Mucosa of stomach (tissue), 1 donor: ENCODE results near the gene ARHGAP6.

Source experiments
- H3K27me3 ChIP-seq: one replicate; pipeline ENCODE4 v1.7.0; 2013; ENCODE audit warnings: mild to moderate bottlenecking, low read length; ENCODE audit not compliant: control insufficient read depth, insufficient read depth
- H3K36me3 ChIP-seq: one replicate; pipeline ENCODE4 v1.7.0; 2013; ENCODE audit warnings: low read length; ENCODE audit not compliant: control insufficient read depth, insufficient read depth
- H3K4me1 ChIP-seq: one replicate; pipeline ENCODE4 v1.7.0; 2013; ENCODE audit warnings: mild to moderate bottlenecking, low read length; ENCODE audit not compliant: control insufficient read depth, insufficient read depth
- H3K4me3 ChIP-seq: one replicate; pipeline ENCODE4 v1.7.0; 2013; ENCODE audit warnings: low read length
- H3K9ac ChIP-seq: one replicate; pipeline ENCODE4 v1.7.0; 2013; ENCODE audit warnings: mild to moderate bottlenecking, low read length, moderate library complexity
- H3K9me3 ChIP-seq: one replicate; pipeline ENCODE4 v1.7.0; 2013; ENCODE audit warnings: mild to moderate bottlenecking, low read length, moderate library complexity; ENCODE audit not compliant: control insufficient read depth
- donor health status: Pancreatic carcinoma.

ARHGAP6 gene

DNA sequence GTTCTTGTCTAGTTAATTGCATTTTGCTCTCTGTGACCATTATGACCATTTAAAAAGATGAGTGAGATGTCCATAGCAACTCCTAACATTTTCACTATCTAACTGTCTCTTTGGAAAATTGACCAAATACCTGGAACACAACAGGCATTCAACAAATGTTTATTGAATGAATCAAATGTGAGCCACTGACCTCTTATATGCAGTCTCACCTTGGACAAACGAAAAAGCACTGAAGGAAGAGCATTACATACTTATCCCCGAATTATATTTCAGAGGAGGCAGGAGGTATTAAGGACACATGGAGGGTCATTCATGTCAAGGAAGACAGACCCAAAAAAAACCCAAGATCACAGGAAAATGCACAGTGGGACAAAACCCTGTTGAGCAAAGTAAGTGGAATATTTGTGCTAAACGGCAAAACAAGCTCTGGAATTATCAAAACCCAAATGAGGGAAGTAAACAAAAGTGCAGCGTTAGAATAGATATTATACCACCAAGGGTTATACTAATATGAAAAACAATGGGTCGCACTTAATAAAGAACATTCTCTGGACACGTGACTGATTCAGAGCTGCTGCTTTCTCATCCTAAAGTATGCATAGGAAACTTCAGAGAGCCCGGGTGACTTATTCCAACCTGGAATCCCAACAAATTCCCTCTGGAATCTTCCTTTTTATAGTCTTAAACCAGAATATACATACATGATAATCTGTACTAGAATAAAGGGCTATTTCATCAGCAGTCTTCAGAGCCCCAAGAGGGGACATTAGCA, 240.6 kb downstream of the ARHGAP6 start:
- Histone ChIP-seq H3K36me3 (no peaks in the 10 kb centered on the region), H3K9ac (no peak overlapping the region), H3K4me1 (peaks cover 3% of the 10 kb centered on the region), H3K4me3 (no peak overlapping the region), H3K27me3 (no peaks in the 10 kb centered on the region), H3K9me3 (no peaks in the 10 kb centered on the region)

DNA sequence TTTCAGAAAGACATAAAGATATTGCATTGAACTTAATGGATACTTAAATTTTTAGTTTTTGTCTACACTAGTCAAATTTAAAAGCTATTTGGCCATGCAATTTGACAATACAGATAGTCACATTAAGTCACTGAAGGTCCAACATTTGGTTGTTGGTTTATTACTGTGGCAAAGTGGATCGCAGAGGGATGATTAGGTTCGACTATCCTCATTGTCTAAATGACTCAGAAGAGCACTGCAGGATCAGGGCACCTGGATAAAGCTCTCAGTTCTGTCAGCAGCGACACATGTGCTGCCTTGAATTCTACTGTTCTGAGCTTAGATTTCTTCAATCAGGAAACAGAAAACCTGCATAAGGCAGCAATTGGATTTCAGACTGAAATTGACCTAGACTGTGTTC, 241.8 kb downstream of the ARHGAP6 start:
- peaks cover 3% of the 10 kb centered on the region for H3K4me1 ChIP-seq
- no peaks in the 10 kb centered on the region for H3K9me3 ChIP-seq
- no peak overlapping the region for H3K4me3 ChIP-seq
- no peaks in the 10 kb centered on the region for H3K36me3 ChIP-seq
- no peaks in the 10 kb centered on the region for H3K27me3 ChIP-seq
- H3K9ac ChIP-seq = no peak overlapping the region

DNA sequence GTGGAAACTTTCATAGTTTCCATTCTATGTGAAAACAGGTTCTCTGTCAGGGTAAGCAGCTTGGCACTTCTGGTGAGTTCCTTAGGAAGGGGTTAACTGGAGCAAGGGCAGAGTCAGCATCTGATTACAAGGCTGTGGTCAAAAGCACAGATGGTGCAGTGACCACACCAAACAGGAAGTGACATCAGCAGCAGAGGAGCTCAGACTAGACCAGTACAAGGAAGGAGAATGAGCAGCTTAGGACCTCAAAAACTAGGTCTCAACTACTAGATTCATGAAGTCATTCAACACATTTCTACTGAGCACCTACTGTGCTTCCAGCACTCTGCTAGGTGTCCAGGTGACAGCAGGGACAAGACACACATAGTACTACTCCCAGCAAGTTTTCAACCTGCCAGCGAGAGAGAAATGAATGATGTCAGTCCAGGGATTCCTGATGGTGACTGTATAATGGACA, 242.3 kb downstream of the ARHGAP6 start:
- peaks cover 3% of the 10 kb centered on the region for H3K4me1 ChIP-seq
- H3K27me3 ChIP-seq = no peaks in the 10 kb centered on the region
- no peaks in the 10 kb centered on the region for H3K9me3 ChIP-seq
- no peaks in the 10 kb centered on the region for H3K36me3 ChIP-seq
- H3K9ac ChIP-seq = no peak overlapping the region
- no peak overlapping the region for H3K4me3 ChIP-seq

DNA sequence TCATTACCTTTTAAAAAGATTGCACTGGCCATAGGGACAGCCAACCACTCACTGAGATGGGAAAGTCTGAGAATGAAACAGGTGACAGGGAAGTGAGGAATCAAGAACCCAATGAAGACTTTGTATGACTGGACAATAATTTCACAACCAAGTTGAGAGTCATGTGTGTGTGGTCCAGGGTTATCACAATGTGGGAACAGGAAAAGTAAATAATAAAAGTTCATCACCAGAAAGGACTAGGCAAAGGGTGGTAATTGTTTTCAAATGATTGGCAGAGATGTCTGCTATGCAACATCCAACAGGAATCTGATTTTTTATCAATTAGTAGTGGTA, 243.2 kb downstream of the ARHGAP6 start:
- no peaks in the 10 kb centered on the region for H3K9me3 ChIP-seq
- no peaks in the 10 kb centered on the region for H3K36me3 ChIP-seq
- peaks cover 3% of the 10 kb centered on the region for H3K4me1 ChIP-seq
- H3K27me3 ChIP-seq = no peaks in the 10 kb centered on the region
- H3K4me3 ChIP-seq = no peak overlapping the region
- no peak overlapping the region for H3K9ac ChIP-seq

DNA sequence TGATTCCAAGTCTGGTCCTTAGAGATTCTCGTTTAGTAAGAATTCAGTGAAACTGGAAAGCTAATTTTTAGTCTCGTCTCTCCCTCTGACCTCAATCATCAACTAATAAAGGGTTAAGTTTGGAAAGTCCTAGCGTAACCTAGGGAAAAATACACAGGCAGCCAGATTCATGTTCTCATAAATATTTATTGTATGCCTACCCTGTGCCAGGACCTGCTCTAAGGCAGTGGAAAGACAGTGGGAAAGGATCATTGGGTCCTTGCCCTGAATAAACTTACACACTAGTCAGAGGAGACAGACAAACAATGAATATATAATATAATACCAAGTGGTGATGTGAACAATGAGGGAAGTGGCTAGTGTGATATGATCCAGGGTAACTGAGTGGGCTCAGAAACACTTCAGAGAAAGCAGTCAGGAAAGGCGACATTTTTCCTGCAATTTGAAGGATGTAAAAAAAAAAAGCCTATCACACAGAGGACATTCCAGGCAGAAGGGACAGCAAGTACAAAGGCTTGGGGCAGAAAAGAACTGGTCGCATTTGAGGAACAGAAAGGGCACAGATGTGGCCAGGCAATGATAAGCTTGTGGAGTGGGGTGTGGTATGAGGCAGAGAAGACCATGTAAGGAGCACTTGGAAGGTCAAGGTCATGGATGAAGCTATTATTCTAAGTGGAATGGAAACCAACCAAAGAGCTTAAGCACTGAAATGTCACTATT, 243.8 kb downstream of the ARHGAP6 start:
- Histone ChIP-seq H3K9me3 (no peaks in the 10 kb centered on the region), H3K9ac (no peak overlapping the region), H3K27me3 (no peaks in the 10 kb centered on the region), H3K4me3 (no peak overlapping the region), H3K36me3 (no peaks in the 10 kb centered on the region), H3K4me1 (peaks cover 3% of the 10 kb centered on the region)

DNA sequence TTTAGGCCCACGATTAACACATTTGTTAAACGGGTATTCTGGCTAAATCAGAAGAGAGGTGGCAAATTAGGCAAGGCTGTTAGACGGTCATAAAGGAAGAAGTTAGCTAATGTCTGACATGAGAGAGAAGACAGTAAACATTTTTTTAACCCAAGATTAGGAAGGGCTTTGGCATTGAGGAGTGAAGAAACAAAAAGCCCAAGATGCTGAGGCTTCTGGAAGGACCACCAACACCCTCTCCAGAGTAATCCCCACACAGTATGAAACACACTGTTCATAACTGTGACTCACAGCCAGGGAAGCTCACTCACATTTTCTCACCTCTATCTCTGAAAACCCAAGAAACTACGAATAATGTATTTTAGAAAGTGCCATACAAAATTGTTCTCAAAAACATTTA, 244.9 kb downstream of the ARHGAP6 start:
- Histone ChIP-seq H3K27me3 (no peaks in the 10 kb centered on the region), H3K36me3 (no peaks in the 10 kb centered on the region), H3K4me3 (no peak overlapping the region), H3K4me1 (no peaks in the 10 kb centered on the region), H3K9me3 (no peaks in the 10 kb centered on the region), H3K9ac (no peak overlapping the region)

GRCh38 chrX:11419102-11419501, 246.6 kb downstream of the ARHGAP6 start:
- Histone ChIP-seq H3K4me1 (no peaks in the 10 kb centered on the region), H3K9me3 (no peaks in the 10 kb centered on the region), H3K9ac (no peak overlapping the region), H3K36me3 (no peaks in the 10 kb centered on the region), H3K27me3 (no peaks in the 10 kb centered on the region), H3K4me3 (no peak overlapping the region)

DNA sequence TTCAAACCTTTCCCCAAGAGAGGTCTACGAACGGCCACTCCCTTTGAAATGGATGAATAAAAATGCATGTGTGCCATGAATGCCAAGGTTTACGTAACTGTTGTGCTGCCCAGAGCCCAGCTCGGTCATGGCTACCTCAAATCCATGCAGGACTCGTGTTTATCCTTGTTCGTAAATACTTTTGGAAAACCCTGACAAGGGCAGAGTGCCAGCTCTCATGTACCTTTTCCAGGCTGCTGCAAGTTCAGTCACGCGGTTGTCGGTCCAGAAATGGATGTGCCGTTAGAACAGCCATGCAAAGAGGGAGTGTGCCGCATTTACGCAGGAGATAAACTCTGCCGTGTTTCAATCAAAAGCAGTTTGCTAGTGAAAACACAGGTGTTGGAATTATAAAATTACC, 249.1 kb downstream of the ARHGAP6 start:
- Histone ChIP-seq H3K36me3 (no peaks in the 10 kb centered on the region), H3K4me3 (no peak overlapping the region), H3K4me1 (no peaks in the 10 kb centered on the region), H3K9ac (no peak overlapping the region), H3K27me3 (no peaks in the 10 kb centered on the region), H3K9me3 (no peaks in the 10 kb centered on the region)

GRCh38 chrX:11414091-11414490, 251.6 kb downstream of the ARHGAP6 start:
- H3K4me3 ChIP-seq = no peak overlapping the region
- no peaks in the 10 kb centered on the region for H3K9me3 ChIP-seq
- no peak overlapping the region for H3K9ac ChIP-seq
- H3K27me3 ChIP-seq = no peaks in the 10 kb centered on the region
- H3K36me3 ChIP-seq = no peaks in the 10 kb centered on the region
- no peaks in the 10 kb centered on the region for H3K4me1 ChIP-seq

DNA sequence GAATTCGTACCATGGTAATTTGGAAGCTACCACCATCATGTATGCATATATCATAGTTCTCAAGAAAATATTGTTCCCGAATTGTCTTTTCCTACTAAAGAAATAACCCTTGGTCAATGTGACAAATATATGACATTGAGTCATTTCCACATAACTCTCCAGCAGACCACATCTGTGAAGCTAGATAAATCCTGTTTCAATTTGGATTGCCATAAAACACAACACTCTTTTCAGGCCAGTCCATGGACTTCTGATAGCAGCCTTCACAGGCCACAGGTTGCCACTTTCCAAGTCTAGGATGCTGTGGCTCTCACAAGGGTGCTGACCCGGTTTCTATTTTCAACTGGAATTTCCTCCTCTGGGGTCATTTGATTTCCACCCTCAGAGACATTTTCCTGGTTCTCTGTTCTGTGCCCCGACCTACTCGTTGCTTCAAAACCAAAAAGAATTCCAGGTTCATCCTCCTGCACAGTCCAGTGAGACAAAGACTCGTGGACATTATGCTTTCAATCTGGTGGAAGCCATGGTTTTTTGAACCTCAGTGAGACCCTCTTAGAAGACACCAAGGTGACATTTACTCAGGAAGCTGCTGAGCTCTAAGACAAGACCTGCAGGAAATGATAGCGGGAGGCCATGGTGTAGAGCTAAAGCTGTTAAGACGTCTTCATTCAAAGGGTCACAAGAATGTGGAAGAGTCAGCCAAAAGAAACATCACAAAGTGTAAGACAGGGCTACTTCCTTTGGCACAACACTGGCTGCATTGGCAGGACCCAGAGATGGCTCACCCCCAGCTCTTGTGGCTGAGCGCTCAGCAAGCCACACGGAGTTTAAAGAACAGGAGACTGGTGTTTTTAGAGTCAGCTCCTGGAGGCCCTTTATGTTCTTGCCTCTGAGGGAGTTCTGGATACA, 252.8 kb downstream of the ARHGAP6 start:
- no peaks in the 10 kb centered on the region for H3K27me3 ChIP-seq
- H3K9ac ChIP-seq = no peak overlapping the region
- H3K9me3 ChIP-seq = no peaks in the 10 kb centered on the region
- no peak overlapping the region for H3K4me3 ChIP-seq
- H3K36me3 ChIP-seq = no peaks in the 10 kb centered on the region
- no peaks in the 10 kb centered on the region for H3K4me1 ChIP-seq

GRCh38 chrX:11409957-11410356, 255.8 kb downstream of the ARHGAP6 start:
- no peaks in the 10 kb centered on the region for H3K9me3 ChIP-seq
- H3K4me1 ChIP-seq = no peaks in the 10 kb centered on the region
- no peaks in the 10 kb centered on the region for H3K27me3 ChIP-seq
- no peak overlapping the region for H3K4me3 ChIP-seq
- no peak overlapping the region for H3K9ac ChIP-seq
- no peaks in the 10 kb centered on the region for H3K36me3 ChIP-seq

- no peaks in the 10 kb centered on the region for H3K36me3 ChIP-seq
- H3K9ac ChIP-seq = no peak overlapping the region
- no peaks in the 10 kb centered on the region for H3K4me1 ChIP-seq
- no peak overlapping the region for H3K4me3 ChIP-seq
- no peaks in the 10 kb centered on the region for H3K9me3 ChIP-seq
- no peaks in the 10 kb centered on the region for H3K27me3 ChIP-seq
Observed at GRCh38 chrX:11408783-11409182, 256.9 kb downstream of the ARHGAP6 start.
